Lower leg skin (tissue), 3 donors: ENCODE data around the gene SETD7.

Experiments used
- CTCF ChIP-seq, 3 donors: fragments of 450-650 bp; IDR thresholded peaks; one replicate each; pipeline ENCODE4 v1.5.1; 2016; ENCODE audit warnings: antibody characterized with exemption in 3 of 3, mild to moderate bottlenecking in 3 of 3, moderate library complexity in 2 of 3
- POLR2A ChIP-seq, 2 donors: fragments of 450-650 bp; IDR thresholded peaks; one replicate each; pipeline ENCODE4 v1.6.1; 2016 to 2017; ENCODE audit warnings: antibody characterized with exemption in 2 of 2, mild to moderate bottlenecking in 1 of 2, moderate library complexity in 1 of 2

GRCh38 chr4:139599594-139600374 lies 43.8 kb upstream of the SETD7 start:
- TF ChIP-seq CTCF (IDR thresholded peaks at IDR 0.05): no peak
- no peak for TF ChIP-seq POLR2A (IDR thresholded peaks at IDR 0.05)
